Nephron (organoid): ENCODE data around the gene RER1.

Experiments used
- H3K27ac Mint-ChIP-seq, 3 experiments: 2 replicates each; pipeline ENCODE4 v1.8.0; 2020; ENCODE audit warnings: mixed read lengths in 3 of 3, mild to moderate bottlenecking in 2 of 3, moderate library complexity in 1 of 3
- H3K27me3 Mint-ChIP-seq: 2 replicates; pipeline ENCODE4 v1.8.0; 2021; ENCODE audit warnings: low read depth, mild to moderate bottlenecking, moderate library complexity, mixed read lengths
- H3K36me3 Mint-ChIP-seq: 2 replicates; pipeline ENCODE4 v1.8.0; 2020; ENCODE audit warnings: low read depth, mixed read lengths
- H3K4me1 Mint-ChIP-seq: 2 replicates; pipeline ENCODE4 v1.8.0; 2020; ENCODE audit warnings: mixed read lengths
- H3K4me3 Mint-ChIP-seq, 3 experiments: 2 replicates each; pipeline ENCODE4 v1.8.0; 2020; ENCODE audit warnings: mild to moderate bottlenecking in 3 of 3, mixed read lengths in 3 of 3, moderate library complexity in 2 of 3
- H3K9me3 Mint-ChIP-seq: 2 replicates; pipeline ENCODE4 v1.8.0; 2020; ENCODE audit warnings: mixed read lengths
- TF ChIP-seq, protein P1 (sequence below), 3 experiments: fragments of 200-600 bp; sonication (generic); IDR thresholded peaks; one replicate each; pipeline ENCODE4 v1.5.0; 2021; ENCODE audit warnings: antibody characterized with exemption in 3 of 3; ENCODE audit not compliant: unreplicated experiment in 3 of 3

RER1 gene

DNA sequence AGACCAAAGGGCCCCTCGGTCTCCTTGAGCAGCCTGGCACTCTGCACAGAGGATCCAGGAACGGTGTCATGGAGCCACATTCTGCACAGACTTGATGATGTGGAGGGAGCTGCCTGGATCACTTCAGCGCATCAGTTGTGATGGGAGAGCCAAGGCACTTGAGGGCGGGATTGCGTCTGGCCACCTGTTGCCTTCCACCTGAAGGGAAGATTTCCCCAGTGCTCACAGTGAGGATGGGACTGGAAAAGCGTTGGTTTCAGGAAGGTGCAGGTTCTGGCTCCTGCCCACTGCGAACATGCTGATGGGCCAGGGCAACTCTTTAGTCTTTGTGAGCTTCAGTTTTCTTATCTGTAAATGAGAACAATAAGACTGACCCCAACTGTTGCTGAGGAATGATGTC is 2.6 kb downstream of the RER1 start:
- Mint-ChIP-seq H3K9me3 (no peaks in the 10 kb centered on the region), H3K36me3 (peaks cover 31% of the 10 kb centered on the region), H3K4me3 (peak overlapping the region; percentile 23 to 97 (median 94)), H3K27me3 (no peaks in the 10 kb centered on the region), H3K27ac (no peak overlapping the region), H3K4me1 (peaks cover 30% of the 10 kb centered on the region)
- TF ChIP-seq, protein P1, sequence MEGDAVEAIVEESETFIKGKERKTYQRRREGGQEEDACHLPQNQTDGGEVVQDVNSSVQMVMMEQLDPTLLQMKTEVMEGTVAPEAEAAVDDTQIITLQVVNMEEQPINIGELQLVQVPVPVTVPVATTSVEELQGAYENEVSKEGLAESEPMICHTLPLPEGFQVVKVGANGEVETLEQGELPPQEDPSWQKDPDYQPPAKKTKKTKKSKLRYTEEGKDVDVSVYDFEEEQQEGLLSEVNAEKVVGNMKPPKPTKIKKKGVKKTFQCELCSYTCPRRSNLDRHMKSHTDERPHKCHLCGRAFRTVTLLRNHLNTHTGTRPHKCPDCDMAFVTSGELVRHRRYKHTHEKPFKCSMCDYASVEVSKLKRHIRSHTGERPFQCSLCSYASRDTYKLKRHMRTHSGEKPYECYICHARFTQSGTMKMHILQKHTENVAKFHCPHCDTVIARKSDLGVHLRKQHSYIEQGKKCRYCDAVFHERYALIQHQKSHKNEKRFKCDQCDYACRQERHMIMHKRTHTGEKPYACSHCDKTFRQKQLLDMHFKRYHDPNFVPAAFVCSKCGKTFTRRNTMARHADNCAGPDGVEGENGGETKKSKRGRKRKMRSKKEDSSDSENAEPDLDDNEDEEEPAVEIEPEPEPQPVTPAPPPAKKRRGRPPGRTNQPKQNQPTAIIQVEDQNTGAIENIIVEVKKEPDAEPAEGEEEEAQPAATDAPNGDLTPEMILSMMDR (IDR thresholded peaks at IDR 0.05; ENCODE audit: unreplicated experiment in 3 of 3): no peak

DNA sequence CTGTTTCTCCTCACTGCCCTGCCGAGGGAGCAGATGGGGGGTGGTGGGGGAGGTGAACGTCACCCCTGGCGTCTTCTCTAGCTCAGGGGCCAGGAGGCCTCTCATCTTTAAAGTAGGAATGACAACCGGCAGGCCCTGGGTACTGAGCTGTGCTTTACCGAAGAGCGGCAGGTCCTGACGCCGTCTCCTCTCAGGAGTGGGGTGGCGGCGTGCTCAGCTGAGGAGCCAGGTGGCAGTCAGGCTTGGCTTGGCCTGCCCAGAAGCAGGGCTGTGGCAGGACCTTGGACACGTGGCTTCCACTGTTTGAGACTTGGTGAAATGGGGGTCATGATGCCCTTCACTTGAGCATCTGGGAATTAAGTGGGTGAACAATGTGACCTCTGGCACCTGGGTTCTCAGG is 3.1 kb downstream of the RER1 start:
- peak overlapping the region; percentile 34 to 48 (median 44) for H3K4me3 Mint-ChIP-seq
- no peaks in the 10 kb centered on the region for H3K27me3 Mint-ChIP-seq
- H3K27ac Mint-ChIP-seq: no peak overlapping the region
- no peaks in the 10 kb centered on the region for H3K9me3 Mint-ChIP-seq
- TF ChIP-seq, protein P1 (IDR thresholded peaks at IDR 0.05; ENCODE audit: unreplicated experiment in 3 of 3): no peak
- peaks cover 25% of the 10 kb centered on the region for H3K4me1 Mint-ChIP-seq
- H3K36me3 Mint-ChIP-seq: peaks cover 35% of the 10 kb centered on the region

DNA sequence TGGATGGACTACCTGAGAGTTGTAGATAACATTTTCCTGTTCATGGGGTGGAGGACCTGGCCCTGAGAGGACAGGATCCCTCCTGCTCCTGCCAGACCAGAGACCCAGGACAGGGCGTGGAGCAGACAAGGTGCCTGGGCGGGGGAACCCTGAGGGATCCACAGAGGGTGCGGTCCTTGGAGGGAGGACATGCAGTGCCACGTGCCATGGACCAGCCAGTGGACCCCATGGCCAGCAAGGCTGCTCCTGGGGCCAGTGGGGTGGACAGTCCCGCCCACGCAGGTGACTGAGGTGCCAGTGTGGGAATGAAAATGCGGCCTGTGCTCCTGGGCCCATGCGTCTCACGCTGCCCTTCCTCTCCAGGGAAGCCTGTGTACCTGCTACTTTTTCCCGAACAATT is 3.6 kb downstream of the RER1 start:
- TF ChIP-seq, protein P1 (IDR thresholded peaks at IDR 0.05; ENCODE audit: unreplicated experiment in 3 of 3): no peak
- H3K27me3 Mint-ChIP-seq: no peaks in the 10 kb centered on the region
- H3K36me3 Mint-ChIP-seq: peaks cover 38% of the 10 kb centered on the region
- no peaks in the 10 kb centered on the region for H3K9me3 Mint-ChIP-seq
- H3K4me1 Mint-ChIP-seq: peaks cover 20% of the 10 kb centered on the region
- no peak overlapping the region for H3K27ac Mint-ChIP-seq
- H3K4me3 Mint-ChIP-seq: peak overlapping the region in 2 of 3 experiments; percentile 44 to 48

DNA sequence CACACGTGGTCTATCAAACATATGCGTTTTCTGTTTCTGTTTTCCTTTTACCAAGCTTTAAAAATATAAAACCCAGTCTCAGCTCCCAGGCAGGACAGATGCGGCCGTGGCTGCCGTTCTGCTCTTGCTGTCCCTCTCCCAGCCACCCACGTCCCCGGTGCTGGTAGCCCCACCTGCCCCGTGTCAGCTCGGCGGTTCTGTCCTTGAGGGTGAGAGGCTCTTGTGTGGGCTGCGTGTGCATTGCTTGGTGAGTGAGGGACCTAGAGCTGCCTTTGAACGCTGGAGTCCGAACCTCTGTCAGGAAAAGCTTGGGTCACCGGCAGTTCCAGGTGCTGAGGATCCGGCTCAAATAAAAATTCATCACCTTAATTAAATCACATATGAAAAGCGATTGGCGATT is 4.4 kb downstream of the RER1 start:
- Mint-ChIP-seq H3K4me1 (peaks cover 19% of the 10 kb centered on the region), H3K4me3 (no peak overlapping the region), H3K27me3 (no peaks in the 10 kb centered on the region), H3K36me3 (peaks cover 45% of the 10 kb centered on the region), H3K9me3 (no peaks in the 10 kb centered on the region), H3K27ac (no peak overlapping the region)
- TF ChIP-seq, protein P1 (IDR thresholded peaks at IDR 0.05; ENCODE audit: unreplicated experiment in 3 of 3): no peak

DNA sequence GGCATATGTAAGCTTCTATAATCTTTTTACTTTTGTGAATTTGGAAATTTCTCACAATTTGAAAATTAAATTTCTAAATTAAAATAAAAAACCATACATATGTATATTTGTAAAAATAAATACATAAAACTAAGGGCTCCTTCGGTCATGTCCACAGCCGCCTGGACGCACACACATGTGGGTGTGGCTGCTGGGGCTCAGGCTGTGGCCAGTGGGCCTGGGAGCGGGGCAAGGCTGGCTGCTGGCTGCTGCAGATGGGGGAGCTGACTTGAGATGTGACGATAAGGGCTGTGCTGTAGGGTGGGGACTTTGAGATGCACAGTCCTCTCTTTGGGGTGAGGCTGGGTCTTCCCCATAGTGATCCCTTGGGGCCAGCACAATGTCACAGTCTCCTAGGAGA is 4.8 kb downstream of the RER1 start:
- no peak overlapping the region for H3K27ac Mint-ChIP-seq
- peaks cover 47% of the 10 kb centered on the region for H3K36me3 Mint-ChIP-seq
- TF ChIP-seq, protein P1 (IDR thresholded peaks at IDR 0.05; ENCODE audit: unreplicated experiment in 3 of 3): no peak
- H3K27me3 Mint-ChIP-seq: no peaks in the 10 kb centered on the region
- H3K4me3 Mint-ChIP-seq: peak overlapping the region in 2 of 3 experiments; percentile 30 to 49
- H3K9me3 Mint-ChIP-seq: no peaks in the 10 kb centered on the region
- peaks cover 19% of the 10 kb centered on the region for H3K4me1 Mint-ChIP-seq

DNA sequence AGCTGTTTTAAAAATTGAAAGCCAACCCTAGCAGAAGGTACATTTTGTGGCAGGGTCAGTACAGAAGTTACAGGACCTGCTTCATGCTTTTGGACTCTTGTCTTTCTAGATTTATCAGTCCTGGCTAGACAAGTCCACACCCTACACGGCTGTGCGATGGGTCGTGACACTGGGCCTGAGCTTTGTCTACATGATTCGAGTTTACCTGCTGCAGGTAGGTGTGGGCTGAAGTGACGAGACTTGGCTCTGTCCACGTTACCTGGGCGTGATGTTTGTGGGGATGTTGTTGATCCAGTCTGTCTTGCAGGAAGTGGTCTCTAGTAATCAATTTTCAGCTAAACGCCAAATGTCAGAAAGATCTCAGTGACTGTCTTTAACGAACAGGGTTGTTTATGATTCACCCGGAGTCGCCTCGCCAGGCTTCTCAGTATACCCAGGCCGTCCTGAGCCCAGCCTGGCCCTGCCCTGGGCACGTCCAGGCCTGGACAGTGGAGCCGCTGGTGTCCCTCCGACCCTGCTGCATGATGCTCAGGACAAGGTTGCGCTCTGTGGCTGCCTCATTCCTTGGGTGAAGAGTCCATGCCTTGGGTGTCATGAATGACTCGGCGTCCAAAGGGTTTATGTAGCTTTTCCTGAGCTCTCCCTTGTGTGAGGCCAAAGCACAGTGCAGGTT is 5.5 kb downstream of the RER1 start:
- H3K36me3 Mint-ChIP-seq: peaks cover 53% of the 10 kb centered on the region
- H3K4me3 Mint-ChIP-seq: peak overlapping the region in 1 of 3 experiments; percentile 49
- H3K27me3 Mint-ChIP-seq: no peaks in the 10 kb centered on the region
- H3K4me1 Mint-ChIP-seq: peaks cover 19% of the 10 kb centered on the region
- no peak overlapping the region for H3K27ac Mint-ChIP-seq
- no peaks in the 10 kb centered on the region for H3K9me3 Mint-ChIP-seq
- TF ChIP-seq, protein P1 (IDR thresholded peaks at IDR 0.05; ENCODE audit: unreplicated experiment in 3 of 3): no peak
